Activated CD8-positive, alpha-beta memory T cell treated with anti-CD3 and anti-CD28 coated beads, Interleukin-2, amount 50 U/mL, for 4 hours (primary cell): ENCODE data around the gene PSMB11.

Experiments used
- DNase-seq: peaks from one replicate; pipeline ENCODE4 v3.0.0-alpha.2; 2020

The PSMB11 gene

GRCh38 chr14:23017091-23017490 is 24.9 kb upstream of the PSMB11 start:
- DNase-seq, result no peak

GRCh38 chr14:23018107-23018506 is 23.9 kb upstream of the PSMB11 start:
- DNase-seq, result no peak

GRCh38 chr14:23020143-23021128 is 21.6 kb upstream of the PSMB11 start:
- DNase-seq, result no peak

- no peak for DNase-seq
These were observed 20.6 kb upstream of the PSMB11 start for GRCh38 chr14:23021434-23021833.

- no peak for DNase-seq
These were observed 20.0 kb upstream of the PSMB11 start for GRCh38 chr14:23021889-23022442.

GRCh38 chr14:23023022-23023794 is 18.8 kb upstream of the PSMB11 start:
- DNase-seq, result no peak

GRCh38 chr14:23023795-23024152 is 18.2 kb upstream of the PSMB11 start:
- no peak for DNase-seq

GRCh38 chr14:23024612-23025075 is 17.4 kb upstream of the PSMB11 start:
- DNase-seq, result no peak

GRCh38 chr14:23025151-23025814 is 16.7 kb upstream of the PSMB11 start:
- DNase-seq, result no peak

- no peak for DNase-seq
These were observed 13.2 kb upstream of the PSMB11 start for GRCh38 chr14:23028799-23029198.

GRCh38 chr14:23030936-23031335 is 11.1 kb upstream of the PSMB11 start:
- no peak for DNase-seq

- DNase-seq, result no peak
These were observed 8.7 kb upstream of the PSMB11 start for GRCh38 chr14:23033251-23033727.

- no peak for DNase-seq
These were observed 8.1 kb upstream of the PSMB11 start for GRCh38 chr14:23033801-23034497.

- peak; percentile 82 for DNase-seq
These were observed 7.3 kb upstream of the PSMB11 start, which contains the start of gene PSMB5 for GRCh38 chr14:23034498-23035302. PSMB5 (minus strand) TSS chr14:23034900; CDS start chr14:23034881, 19 bp downstream.

- DNase-seq, result no peak
These were observed 6.5 kb upstream of the PSMB11 start for GRCh38 chr14:23035303-23036144.

GRCh38 chr14:23040100-23040499 is 1.9 kb upstream of the PSMB11 start:
- no peak for DNase-seq

GRCh38 chr14:23041729-23042128 is 283 bp upstream of the PSMB11 start:
- DNase-seq, result no peak

- DNase-seq, result no peak
These were observed 1.1 kb downstream of the PSMB11 start for GRCh38 chr14:23043145-23043544.

GRCh38 chr14:23043754-23044153 is 1.7 kb downstream of the PSMB11 start:
- no peak for DNase-seq

- no peak for DNase-seq
These were observed 2.8 kb downstream of the PSMB11 start for GRCh38 chr14:23044840-23045239.
